ENCODE measurements around the gene MCC.

GRCh38 chr5:113237893-113238292 lies 250.4 kb downstream of the MCC start:
- TF ChIP-seq CTCF (IDR thresholded peaks at IDR 0.05) (no peak), POLR2A (IDR thresholded peaks at IDR 0.05) (no peak)
